Activated naive CD8-positive, alpha-beta T cell (primary cell): ENCODE measurements around the gene GAGE10.
"Not testable (repeated sequence)": the region's sequence is repeated elsewhere in the genome, so short reads cannot be mapped to it uniquely, and the experiment has no call there.

Source experiments
- H3K27ac Mint-ChIP-seq: one replicate; pipeline ENCODE4 v1.8.0; 2021; ENCODE audit warnings: mixed read lengths
- H3K27me3 Mint-ChIP-seq: one replicate; pipeline ENCODE4 v1.8.0; 2021; ENCODE audit warnings: mixed read lengths
- H3K36me3 Mint-ChIP-seq: one replicate; pipeline ENCODE4 v1.8.0; 2021; ENCODE audit warnings: mixed read lengths
- H3K4me1 Mint-ChIP-seq: one replicate; pipeline ENCODE4 v1.8.0; 2021; ENCODE audit warnings: low read depth, mixed read lengths
- H3K4me3 Mint-ChIP-seq: one replicate; pipeline ENCODE4 v1.8.0; 2021; ENCODE audit warnings: mild to moderate bottlenecking, mixed read lengths
- H3K9me3 Mint-ChIP-seq: one replicate; pipeline ENCODE4 v1.8.0; 2021; ENCODE audit warnings: low read depth, mixed read lengths

Gene GAGE10

GRCh38 chrX:49331841-49332240, 28.4 kb downstream of the GAGE10 start:
- H3K27me3 Mint-ChIP-seq, H3K4me3 Mint-ChIP-seq, H3K9me3 Mint-ChIP-seq, H3K36me3 Mint-ChIP-seq, H3K4me1 Mint-ChIP-seq, H3K27ac Mint-ChIP-seq: not testable (repeated sequence)

DNA sequence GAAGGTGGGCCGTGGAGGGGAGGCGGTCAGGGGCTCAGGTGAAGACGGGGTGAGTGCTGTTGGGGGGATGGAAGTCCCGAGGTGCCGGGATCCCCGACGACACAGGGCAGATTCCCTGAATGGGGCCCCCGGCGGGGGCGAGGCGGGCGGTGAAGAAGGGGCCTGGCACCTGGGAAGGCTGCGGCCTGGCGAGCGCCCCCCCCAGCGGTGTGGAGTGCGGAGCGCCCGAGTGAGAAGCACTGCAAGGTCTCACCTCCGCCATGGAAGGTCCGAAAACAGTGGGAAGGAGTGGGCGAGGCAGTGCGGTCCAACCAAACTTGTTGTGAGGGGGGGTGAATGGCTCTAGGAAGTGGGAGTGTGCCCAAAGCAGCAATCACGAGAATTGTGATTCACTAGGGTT, 38.0 kb downstream of the GAGE10 start:
- not testable (repeated sequence) for H3K36me3 Mint-ChIP-seq, H3K4me1 Mint-ChIP-seq, H3K9me3 Mint-ChIP-seq, H3K27ac Mint-ChIP-seq, H3K27me3 Mint-ChIP-seq, H3K4me3 Mint-ChIP-seq

DNA sequence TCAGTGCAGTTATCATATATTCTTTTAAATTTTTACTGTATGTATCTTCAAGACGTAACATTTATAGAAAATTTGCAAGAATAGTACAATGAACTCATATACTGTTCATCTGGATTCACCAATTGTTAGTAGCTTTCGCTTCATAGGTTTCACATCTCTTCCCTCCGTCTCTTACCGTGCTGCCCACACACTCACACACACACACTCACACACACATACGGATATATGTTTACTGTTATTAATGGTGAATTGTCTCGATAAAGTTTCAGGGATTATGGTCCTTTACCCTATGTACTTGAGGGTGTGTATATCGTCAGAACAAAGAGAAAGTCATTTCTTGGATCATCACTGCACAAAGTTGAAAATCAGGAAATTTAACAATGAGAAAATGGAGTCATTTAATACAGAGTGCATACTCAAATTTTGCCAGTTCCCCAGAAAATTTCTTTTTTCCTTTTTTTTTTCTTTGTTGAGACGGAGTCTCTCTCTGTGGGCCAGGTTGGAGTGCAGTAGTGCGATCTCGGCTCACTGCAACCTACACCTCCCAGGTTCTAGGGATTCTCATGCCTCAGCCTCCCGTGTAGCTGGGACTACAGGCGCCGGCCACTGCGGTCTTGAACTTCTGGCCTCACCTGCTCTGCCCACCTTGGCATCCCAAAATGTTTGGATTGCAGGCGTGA, 41.2 kb downstream of the GAGE10 start:
- not testable (repeated sequence) for H3K27me3 Mint-ChIP-seq, H3K4me1 Mint-ChIP-seq, H3K36me3 Mint-ChIP-seq, H3K4me3 Mint-ChIP-seq, H3K27ac Mint-ChIP-seq, H3K9me3 Mint-ChIP-seq

GRCh38 chrX:49345402-49345801, 42.0 kb downstream of the GAGE10 start:
- not testable (repeated sequence) for H3K27ac Mint-ChIP-seq, H3K36me3 Mint-ChIP-seq, H3K9me3 Mint-ChIP-seq, H3K27me3 Mint-ChIP-seq, H3K4me1 Mint-ChIP-seq, H3K4me3 Mint-ChIP-seq

DNA sequence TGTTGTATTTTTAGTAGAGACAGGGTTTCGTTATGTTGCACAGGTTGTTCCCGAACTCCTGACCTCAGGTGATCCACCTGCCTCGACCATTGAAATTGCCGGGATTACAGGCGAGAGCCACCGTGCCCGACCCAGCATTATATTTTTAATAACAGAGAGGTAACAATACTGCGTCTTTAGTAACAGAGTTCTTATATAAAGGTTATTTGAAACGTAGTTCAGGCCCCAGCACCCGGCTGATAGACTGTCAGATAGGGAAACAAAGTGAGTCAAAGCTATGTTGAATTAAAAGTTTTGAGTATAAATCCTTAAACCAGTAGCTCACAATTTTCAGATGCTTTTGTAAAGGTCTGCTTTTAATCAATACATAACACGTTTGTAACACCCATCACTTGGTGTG, 42.7 kb downstream of the GAGE10 start:
- H3K36me3 Mint-ChIP-seq, H3K27ac Mint-ChIP-seq, H3K4me3 Mint-ChIP-seq, H3K9me3 Mint-ChIP-seq, H3K27me3 Mint-ChIP-seq, H3K4me1 Mint-ChIP-seq: not testable (repeated sequence)
